ENCODE data around the gene TMEM138. TPM values are rescaled to one million over a fixed set of nuclear protein-coding genes. Genes with fewer than 3 reads are reported as not detected.

Gene TMEM138
- total RNA-seq, 1 donor, result 41.3 TPM

GRCh38 chr11:61370349-61371005 lies 8.3 kb downstream of the TMEM138 start:
- peaks cover 50% of the 10 kb centered on the region for H3K36me3 ChIP-seq (ENCODE audit: insufficient read depth, low read length)
- peak overlapping the region; percentile 10 for H3K4me3 ChIP-seq (ENCODE audit: insufficient read depth, low read length)
- no peaks in the 10 kb centered on the region for H3K9me3 ChIP-seq (ENCODE audit: low read depth, low read length)
- H2AFZ ChIP-seq (ENCODE audit: low read length), result no peak overlapping the region
- H3K4me1 ChIP-seq (ENCODE audit: insufficient read depth, low read length), result peaks cover 40% of the 10 kb centered on the region
- H4K20me1 ChIP-seq (ENCODE audit: insufficient read depth, low read length), result no peaks in the 10 kb centered on the region
- H3K27ac ChIP-seq (ENCODE audit: low read depth, low read length), result peak overlapping the region; percentile 100
- DNase-seq (ENCODE audit: insufficient read length, low spot score, missing footprints), result no peak
- no peak for TF ChIP-seq CTCF (IDR thresholded peaks at IDR 0.05; ENCODE audit: extremely low read depth, low read depth, low read length)
- H3K27me3 ChIP-seq (ENCODE audit: insufficient read depth, low read length), result no peaks in the 10 kb centered on the region
- H3K79me2 ChIP-seq (ENCODE audit: insufficient read depth, low read length), result peaks cover 5% of the 10 kb centered on the region
- H3K4me2 ChIP-seq (ENCODE audit: insufficient read depth, low read length), result peak overlapping the region; percentile 53

- Histone ChIP-seq H3K4me3 (ENCODE audit: insufficient read depth, low read length) (no peak overlapping the region), H3K4me1 (ENCODE audit: insufficient read depth, low read length) (peaks cover 31% of the 10 kb centered on the region)
- no peak for TF ChIP-seq CTCF (IDR thresholded peaks at IDR 0.05; ENCODE audit: extremely low read depth, low read depth, low read length)
Measured at GRCh38 chr11:61372659-61373420, 10.7 kb downstream of the TMEM138 start.

GRCh38 chr11:61375761-61376108 lies 13.6 kb downstream of the TMEM138 start:
- Histone ChIP-seq H3K27me3 (ENCODE audit: insufficient read depth, low read length) (no peaks in the 10 kb centered on the region), H3K4me2 (ENCODE audit: insufficient read depth, low read length) (no peak overlapping the region), H3K36me3 (ENCODE audit: insufficient read depth, low read length) (peaks cover 17% of the 10 kb centered on the region), H3K9me3 (ENCODE audit: low read depth, low read length) (no peaks in the 10 kb centered on the region), H3K79me2 (ENCODE audit: insufficient read depth, low read length) (no peaks in the 10 kb centered on the region), H3K4me3 (ENCODE audit: insufficient read depth, low read length) (no peak overlapping the region), H2AFZ (ENCODE audit: low read length) (no peak overlapping the region), H3K27ac (ENCODE audit: low read depth, low read length) (peak overlapping the region; percentile 38), H3K4me1 (ENCODE audit: insufficient read depth, low read length) (peaks cover 27% of the 10 kb centered on the region), H4K20me1 (ENCODE audit: insufficient read depth, low read length) (no peaks in the 10 kb centered on the region)
- no peak for DNase-seq (ENCODE audit: insufficient read length, low spot score, missing footprints)
- no peak for TF ChIP-seq CTCF (IDR thresholded peaks at IDR 0.05; ENCODE audit: extremely low read depth, low read depth, low read length)

More at GRCh38 chr11:61372659-61373420, 10.7 kb downstream of the TMEM138 start:
- Histone ChIP-seq H3K27ac (ENCODE audit: low read depth, low read length) (no peak overlapping the region), H4K20me1 (ENCODE audit: insufficient read depth, low read length) (no peaks in the 10 kb centered on the region), H3K4me2 (ENCODE audit: insufficient read depth, low read length) (no peak overlapping the region), H3K9me3 (ENCODE audit: low read depth, low read length) (no peaks in the 10 kb centered on the region), H3K79me2 (ENCODE audit: insufficient read depth, low read length) (no peaks in the 10 kb centered on the region), H3K36me3 (ENCODE audit: insufficient read depth, low read length) (peaks cover 30% of the 10 kb centered on the region), H3K27me3 (ENCODE audit: insufficient read depth, low read length) (no peaks in the 10 kb centered on the region), H2AFZ (ENCODE audit: low read length) (no peak overlapping the region)
- peak; percentile 14 for DNase-seq (ENCODE audit: insufficient read length, low spot score, missing footprints)

- H3K27me3 ChIP-seq (ENCODE audit: insufficient read depth, low read length), result no peaks in the 10 kb centered on the region
- peaks cover 26% of the 10 kb centered on the region for H3K4me1 ChIP-seq (ENCODE audit: insufficient read depth, low read length)
- DNase-seq (ENCODE audit: insufficient read length, low spot score, missing footprints), result peak; percentile 79
- H3K79me2 ChIP-seq (ENCODE audit: insufficient read depth, low read length), result no peaks in the 10 kb centered on the region
- H3K4me2 ChIP-seq (ENCODE audit: insufficient read depth, low read length), result peak overlapping the region; percentile 13
- peak overlapping the region; percentile 96 for H3K27ac ChIP-seq (ENCODE audit: low read depth, low read length)
- no peak for TF ChIP-seq CTCF (IDR thresholded peaks at IDR 0.05; ENCODE audit: extremely low read depth, low read depth, low read length)
- peaks cover 15% of the 10 kb centered on the region for H3K36me3 ChIP-seq (ENCODE audit: insufficient read depth, low read length)
- no peaks in the 10 kb centered on the region for H3K9me3 ChIP-seq (ENCODE audit: low read depth, low read length)
- no peak overlapping the region for H3K4me3 ChIP-seq (ENCODE audit: insufficient read depth, low read length)
- no peaks in the 10 kb centered on the region for H4K20me1 ChIP-seq (ENCODE audit: insufficient read depth, low read length)
- no peak overlapping the region for H2AFZ ChIP-seq (ENCODE audit: low read length)
Measured at GRCh38 chr11:61377461-61378160, 15.4 kb downstream of the TMEM138 start.
